ENCODE data around the gene IL18BP.

Gene IL18BP

DNA sequence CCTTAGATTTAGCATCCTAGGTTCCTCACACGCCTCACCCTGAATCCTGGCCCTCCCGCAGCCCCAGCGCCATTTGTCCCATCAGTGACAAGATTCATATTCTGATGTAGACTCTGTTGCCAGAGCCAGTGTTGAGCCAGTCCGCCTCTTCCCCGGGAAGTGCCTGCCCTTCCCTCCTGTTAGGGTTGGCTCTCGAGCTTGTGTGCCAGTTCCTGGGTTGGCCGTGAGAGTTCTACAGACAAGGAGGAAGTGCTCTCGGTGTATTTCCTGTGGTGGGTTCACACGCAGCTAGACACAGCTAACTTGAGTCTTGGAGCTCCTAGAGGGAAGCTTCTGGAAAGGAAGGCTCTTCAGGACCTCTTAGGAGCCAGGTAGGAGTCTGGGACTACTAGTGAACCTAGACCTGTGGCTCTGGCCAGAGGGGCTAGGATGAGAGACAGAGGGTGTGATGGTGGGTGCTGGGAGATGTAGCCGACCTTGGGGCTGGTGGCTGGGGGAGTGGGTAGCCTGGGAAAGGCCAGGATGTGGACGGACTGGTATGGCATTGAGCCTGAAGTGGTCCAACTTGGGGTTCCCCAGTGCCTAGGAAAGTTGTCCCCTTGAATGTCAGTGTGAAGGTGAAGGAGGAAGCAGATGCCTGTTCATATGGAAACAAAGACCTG, at the start of gene IL18BP:
Gene IL18BP (plus strand): TSS at position 261 of the 662 bp plus-strand sequence. CDS start 1,076 bp downstream, outside the sequence.
- peak within 1 kb of the TSS; percentile 27 to 58 for H3K4me3 ChIP-seq (ENCODE audit: low read depth in 1 of 2, low read length in 2 of 2)
- peaks cover 11 to 28% of the 10 kb centered on the region in 2 donors for H3K4me1 ChIP-seq (ENCODE audit: control insufficient read depth in 1 of 2, insufficient read depth in 2 of 2, low read length in 2 of 2)
- H3K27me3 ChIP-seq (ENCODE audit: low read depth, low read length), result no peaks in the 10 kb centered on the region
- peaks cover 18 to 33% of the 10 kb centered on the region in 2 donors for H3K36me3 ChIP-seq (ENCODE audit: control insufficient read depth in 1 of 2, insufficient read depth in 2 of 2, low read length in 2 of 2)
- H3K27ac ChIP-seq (ENCODE audit: low read length), result peak within 1 kb of the TSS; percentile 82
- H3K9me3 ChIP-seq (ENCODE audit: control insufficient read depth in 1 of 2, low read length in 2 of 2), result no peaks in the 10 kb centered on the region

DNA sequence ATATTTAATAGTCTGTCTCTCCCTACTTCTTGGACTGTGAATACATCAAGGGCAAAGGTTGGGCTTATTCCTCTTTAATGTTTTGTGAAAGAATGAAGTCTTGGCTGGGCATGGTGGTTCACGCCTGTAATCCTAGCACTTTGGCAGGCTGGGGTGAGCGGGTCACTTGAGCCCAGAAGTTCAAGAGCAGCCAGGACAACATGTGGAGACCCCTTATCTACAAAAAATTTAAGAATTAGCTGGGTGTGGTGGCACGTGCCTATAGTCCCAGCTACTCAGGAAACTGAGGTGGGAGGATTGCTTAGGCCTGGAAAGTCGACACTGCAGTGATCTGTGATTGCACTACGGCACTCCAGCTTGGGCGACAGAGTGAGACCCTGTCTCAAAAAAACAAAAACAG, 49.7 kb upstream of the IL18BP start:
- H3K9me3 ChIP-seq (ENCODE audit: control insufficient read depth in 1 of 2, low read length in 2 of 2), result no peaks in the 10 kb centered on the region
- H3K27me3 ChIP-seq (ENCODE audit: low read depth, low read length), result no peaks in the 10 kb centered on the region
- no peaks in the 10 kb centered on the region for H3K36me3 ChIP-seq (ENCODE audit: control insufficient read depth in 1 of 2, insufficient read depth in 2 of 2, low read length in 2 of 2)
- H3K4me1 ChIP-seq (ENCODE audit: control insufficient read depth in 1 of 2, insufficient read depth in 2 of 2, low read length in 2 of 2), result peaks cover 4 to 8% of the 10 kb centered on the region in 2 donors
- no peak overlapping the region for H3K4me3 ChIP-seq (ENCODE audit: low read depth in 1 of 2, low read length in 2 of 2)
- H3K27ac ChIP-seq (ENCODE audit: low read length), result no peak overlapping the region

DNA sequence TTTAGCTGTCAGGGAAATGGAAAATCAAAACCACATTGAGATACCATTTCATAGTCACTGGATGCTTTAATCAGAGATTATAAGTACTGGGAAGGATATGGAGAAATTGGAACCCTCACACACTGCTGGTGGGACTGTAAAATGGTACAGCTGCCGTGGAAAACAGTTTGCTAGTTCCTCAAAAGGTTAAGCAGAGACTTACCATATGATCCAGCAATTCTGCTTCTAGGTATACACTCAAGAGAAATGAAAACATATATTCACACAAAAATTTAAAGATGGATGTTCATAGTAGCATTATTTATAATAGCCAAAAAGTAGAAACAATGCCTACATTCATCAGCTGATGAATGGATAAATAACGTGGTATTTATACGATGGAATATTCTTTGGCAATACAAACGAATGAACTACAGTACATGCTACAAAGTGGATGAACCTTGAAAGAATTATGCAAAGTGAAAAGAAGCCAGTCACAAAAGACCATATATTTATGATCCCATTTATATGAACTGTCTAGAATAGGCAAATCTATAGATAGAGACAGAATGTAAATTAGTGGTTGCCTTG, 46.9 kb upstream of the IL18BP start:
- H3K27ac ChIP-seq (ENCODE audit: low read length), result no peak overlapping the region
- no peaks in the 10 kb centered on the region for H3K27me3 ChIP-seq (ENCODE audit: low read depth, low read length)
- H3K4me3 ChIP-seq (ENCODE audit: low read depth in 1 of 2, low read length in 2 of 2), result no peak overlapping the region
- H3K36me3 ChIP-seq (ENCODE audit: control insufficient read depth in 1 of 2, insufficient read depth in 2 of 2, low read length in 2 of 2), result no peaks in the 10 kb centered on the region
- no peaks in the 10 kb centered on the region for H3K9me3 ChIP-seq (ENCODE audit: control insufficient read depth in 1 of 2, low read length in 2 of 2)
- peaks cover 4 to 6% of the 10 kb centered on the region in 2 donors for H3K4me1 ChIP-seq (ENCODE audit: control insufficient read depth in 1 of 2, insufficient read depth in 2 of 2, low read length in 2 of 2)

DNA sequence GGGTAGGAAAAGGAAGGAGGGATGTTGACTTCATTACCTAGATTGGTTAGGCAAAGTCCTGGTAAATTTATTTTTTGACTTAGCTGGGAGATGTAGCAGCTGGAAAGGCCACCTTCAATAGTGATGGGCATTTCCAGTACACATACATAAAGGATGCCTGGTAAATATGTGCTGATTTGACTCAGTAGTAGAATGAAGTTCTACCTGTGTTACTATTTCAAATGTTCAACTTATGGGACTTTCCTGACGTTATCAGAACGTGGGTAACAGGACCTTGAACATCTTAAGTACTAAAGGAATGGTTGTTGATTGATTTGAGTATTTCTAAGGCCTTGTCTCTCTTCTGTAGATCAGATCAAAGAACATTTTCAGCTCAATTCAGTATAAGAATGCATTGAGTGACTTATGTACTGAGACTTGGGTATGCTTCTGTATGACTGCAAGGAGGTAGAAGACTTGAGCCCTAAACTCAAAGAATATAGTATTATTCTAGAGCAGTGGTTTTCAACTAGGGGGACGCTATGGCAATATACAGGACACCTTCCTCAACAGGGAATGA, 42.7 kb upstream of the IL18BP start:
- Histone ChIP-seq H3K27ac (ENCODE audit: low read length) (no peak overlapping the region), H3K4me3 (ENCODE audit: low read depth in 1 of 2, low read length in 2 of 2) (no peak overlapping the region), H3K36me3 (ENCODE audit: control insufficient read depth in 1 of 2, insufficient read depth in 2 of 2, low read length in 2 of 2) (peaks cover 6 to 13% of the 10 kb centered on the region in 2 donors), H3K9me3 (ENCODE audit: control insufficient read depth in 1 of 2, low read length in 2 of 2) (no peaks in the 10 kb centered on the region), H3K4me1 (ENCODE audit: control insufficient read depth in 1 of 2, insufficient read depth in 2 of 2, low read length in 2 of 2) (no peaks in the 10 kb centered on the region), H3K27me3 (ENCODE audit: low read depth, low read length) (no peaks in the 10 kb centered on the region)

DNA sequence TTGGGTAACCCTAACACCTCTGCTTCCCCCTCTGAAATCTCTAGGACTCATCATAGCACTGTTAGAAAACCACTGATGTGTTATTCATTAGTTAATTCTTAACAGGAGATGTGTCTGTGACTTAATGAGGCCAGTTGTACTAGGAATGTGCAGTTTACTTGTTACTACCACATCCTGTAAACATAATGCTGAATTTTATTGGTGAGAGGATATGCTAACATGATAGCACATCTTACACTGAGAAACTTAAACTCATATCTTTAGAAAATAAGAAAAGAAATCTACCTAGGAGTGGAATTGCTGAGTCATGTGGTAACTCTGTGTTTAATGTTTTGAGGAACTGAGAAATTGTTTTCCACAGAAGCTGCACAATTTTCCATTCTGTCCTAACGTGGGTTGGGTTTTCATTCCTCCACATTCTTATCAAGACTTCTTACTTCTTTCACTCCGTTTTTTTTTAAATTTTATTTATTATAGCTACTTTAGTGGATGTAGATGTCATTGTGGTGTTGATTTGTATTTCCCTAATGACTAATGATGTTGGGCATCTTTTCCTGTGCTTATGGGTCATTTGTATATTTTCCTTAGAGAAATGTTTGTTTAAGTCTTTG, 36.2 kb upstream of the IL18BP start:
- no peaks in the 10 kb centered on the region for H3K9me3 ChIP-seq (ENCODE audit: control insufficient read depth in 1 of 2, low read length in 2 of 2)
- no peak overlapping the region for H3K4me3 ChIP-seq (ENCODE audit: low read depth in 1 of 2, low read length in 2 of 2)
- H3K4me1 ChIP-seq (ENCODE audit: control insufficient read depth in 1 of 2, insufficient read depth in 2 of 2, low read length in 2 of 2), result peaks cover 0 to 5% of the 10 kb centered on the region in 2 donors
- no peak overlapping the region for H3K27ac ChIP-seq (ENCODE audit: low read length)
- H3K36me3 ChIP-seq (ENCODE audit: control insufficient read depth in 1 of 2, insufficient read depth in 2 of 2, low read length in 2 of 2), result peaks cover 7 to 31% of the 10 kb centered on the region in 2 donors
- no peaks in the 10 kb centered on the region for H3K27me3 ChIP-seq (ENCODE audit: low read depth, low read length)

DNA sequence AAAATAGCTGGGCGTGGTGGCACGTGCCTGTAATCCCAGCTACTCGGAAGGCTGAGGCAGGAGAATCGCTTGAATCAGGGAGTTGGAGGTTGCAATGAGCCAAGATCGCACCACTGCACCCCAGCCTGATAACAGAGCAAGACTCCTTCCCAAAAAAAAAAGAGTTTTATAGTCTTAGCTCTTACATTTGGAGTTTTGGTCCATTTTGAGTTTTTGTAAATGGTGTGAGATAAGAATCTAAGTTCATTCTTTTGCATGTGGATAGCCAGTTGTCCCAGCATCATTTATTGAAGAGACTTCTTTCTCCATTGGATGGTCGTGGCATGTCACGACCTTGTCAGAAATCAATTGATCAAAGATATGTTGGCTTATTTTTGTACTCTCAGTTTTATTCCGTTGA, 35.2 kb upstream of the IL18BP start:
- Histone ChIP-seq H3K36me3 (ENCODE audit: control insufficient read depth in 1 of 2, insufficient read depth in 2 of 2, low read length in 2 of 2) (peaks cover 9 to 31% of the 10 kb centered on the region in 2 donors), H3K9me3 (ENCODE audit: control insufficient read depth in 1 of 2, low read length in 2 of 2) (no peaks in the 10 kb centered on the region), H3K4me1 (ENCODE audit: control insufficient read depth in 1 of 2, insufficient read depth in 2 of 2, low read length in 2 of 2) (peaks cover 0 to 5% of the 10 kb centered on the region in 2 donors), H3K27ac (ENCODE audit: low read length) (no peak overlapping the region), H3K4me3 (ENCODE audit: low read depth in 1 of 2, low read length in 2 of 2) (no peak overlapping the region), H3K27me3 (ENCODE audit: low read depth, low read length) (no peaks in the 10 kb centered on the region)

DNA sequence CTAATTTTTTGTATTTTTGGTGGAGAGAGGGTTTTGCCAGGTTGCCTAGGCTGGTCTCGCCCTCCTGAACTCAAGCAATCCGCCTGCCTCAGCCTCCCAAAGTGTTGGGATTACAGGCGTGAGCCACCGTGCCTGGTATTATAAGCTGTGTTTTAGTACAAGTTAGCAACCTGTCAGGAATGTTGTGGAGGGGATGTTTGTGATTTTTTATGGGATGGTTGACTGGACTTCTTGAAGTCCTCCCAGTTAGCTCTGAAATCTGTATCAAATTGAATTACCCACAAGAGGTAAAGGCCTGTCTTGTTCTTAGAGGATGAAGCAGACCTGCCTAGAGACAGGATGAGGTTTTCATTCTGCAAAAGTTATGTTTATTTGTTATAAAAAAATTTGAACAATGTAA, 34.1 kb upstream of the IL18BP start:
- Histone ChIP-seq H3K4me1 (ENCODE audit: control insufficient read depth in 1 of 2, insufficient read depth in 2 of 2, low read length in 2 of 2) (peaks cover 0 to 5% of the 10 kb centered on the region in 2 donors), H3K4me3 (ENCODE audit: low read depth in 1 of 2, low read length in 2 of 2) (no peak overlapping the region), H3K27ac (ENCODE audit: low read length) (no peak overlapping the region), H3K9me3 (ENCODE audit: control insufficient read depth in 1 of 2, low read length in 2 of 2) (no peaks in the 10 kb centered on the region), H3K36me3 (ENCODE audit: control insufficient read depth in 1 of 2, insufficient read depth in 2 of 2, low read length in 2 of 2) (peaks cover 11 to 31% of the 10 kb centered on the region in 2 donors), H3K27me3 (ENCODE audit: low read depth, low read length) (no peaks in the 10 kb centered on the region)

DNA sequence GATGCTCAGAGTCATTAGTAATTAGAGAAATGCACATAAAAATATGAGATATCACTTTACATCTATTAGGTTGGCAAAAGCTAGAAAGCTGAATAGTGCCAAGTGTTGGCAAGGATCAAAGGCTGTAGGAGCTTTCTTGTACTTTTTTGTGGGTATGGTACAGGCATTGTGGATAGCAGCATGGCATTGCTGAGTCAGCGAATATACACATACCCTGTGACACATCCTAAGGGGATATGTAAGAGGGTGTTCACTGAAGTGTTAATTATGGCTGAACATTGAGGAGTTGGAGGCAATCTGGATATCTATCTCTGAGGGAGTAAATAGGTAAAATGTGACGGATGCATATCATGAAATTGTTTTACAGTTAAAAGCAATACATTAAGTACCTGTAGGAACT, 27.0 kb upstream of the IL18BP start:
- Histone ChIP-seq H3K9me3 (ENCODE audit: control insufficient read depth in 1 of 2, low read length in 2 of 2) (no peaks in the 10 kb centered on the region), H3K4me3 (ENCODE audit: low read depth in 1 of 2, low read length in 2 of 2) (no peak overlapping the region), H3K27me3 (ENCODE audit: low read depth, low read length) (no peaks in the 10 kb centered on the region), H3K36me3 (ENCODE audit: control insufficient read depth in 1 of 2, insufficient read depth in 2 of 2, low read length in 2 of 2) (peaks cover 4 to 5% of the 10 kb centered on the region in 2 donors), H3K4me1 (ENCODE audit: control insufficient read depth in 1 of 2, insufficient read depth in 2 of 2, low read length in 2 of 2) (no peaks in the 10 kb centered on the region), H3K27ac (ENCODE audit: low read length) (no peak overlapping the region)

DNA sequence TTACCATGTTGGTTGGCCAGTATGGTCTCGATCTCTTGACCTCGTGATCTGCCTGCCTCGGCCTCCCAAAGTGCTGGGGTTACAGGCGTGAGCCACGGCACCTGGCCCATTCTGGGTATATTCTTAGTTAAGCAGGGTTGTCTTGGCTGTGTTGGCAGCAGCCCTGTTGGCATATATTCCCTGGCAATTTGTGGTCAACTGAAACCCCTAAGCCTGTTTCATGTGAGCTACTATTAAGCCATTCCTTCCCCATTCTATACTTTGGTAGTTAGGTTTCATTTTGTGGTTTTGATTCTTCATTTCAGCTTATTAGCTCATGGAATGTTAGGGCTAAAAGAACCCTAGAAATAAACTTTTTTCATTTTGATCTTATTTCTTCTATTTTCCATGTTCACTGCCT, 22.2 kb upstream of the IL18BP start:
- H3K4me1 ChIP-seq (ENCODE audit: control insufficient read depth in 1 of 2, insufficient read depth in 2 of 2, low read length in 2 of 2), result peaks cover 0 to 6% of the 10 kb centered on the region in 2 donors

GRCh38 chr11:71977090-71977489, 21.6 kb upstream of the IL18BP start:
- Histone ChIP-seq H3K27me3 (ENCODE audit: low read depth, low read length) (no peaks in the 10 kb centered on the region), H3K27ac (ENCODE audit: low read length) (no peak overlapping the region), H3K4me3 (ENCODE audit: low read depth in 1 of 2, low read length in 2 of 2) (no peak overlapping the region), H3K4me1 (ENCODE audit: control insufficient read depth in 1 of 2, insufficient read depth in 2 of 2, low read length in 2 of 2) (peaks cover 0 to 6% of the 10 kb centered on the region in 2 donors), H3K9me3 (ENCODE audit: control insufficient read depth in 1 of 2, low read length in 2 of 2) (no peaks in the 10 kb centered on the region), H3K36me3 (ENCODE audit: control insufficient read depth in 1 of 2, insufficient read depth in 2 of 2, low read length in 2 of 2) (peaks cover 0 to 5% of the 10 kb centered on the region in 2 donors)

More for the DNA sequence above, 22.2 kb upstream of the IL18BP start:
- Histone ChIP-seq H3K27ac (ENCODE audit: low read length) (no peak overlapping the region), H3K27me3 (ENCODE audit: low read depth, low read length) (no peaks in the 10 kb centered on the region), H3K9me3 (ENCODE audit: control insufficient read depth in 1 of 2, low read length in 2 of 2) (no peaks in the 10 kb centered on the region), H3K36me3 (ENCODE audit: control insufficient read depth in 1 of 2, insufficient read depth in 2 of 2, low read length in 2 of 2) (peaks cover 0 to 5% of the 10 kb centered on the region in 2 donors), H3K4me3 (ENCODE audit: low read depth in 1 of 2, low read length in 2 of 2) (no peak overlapping the region)

- Histone ChIP-seq H3K36me3 (ENCODE audit: control insufficient read depth in 1 of 2, insufficient read depth in 2 of 2, low read length in 2 of 2) (peaks cover 0 to 5% of the 10 kb centered on the region in 2 donors), H3K27me3 (ENCODE audit: low read depth, low read length) (no peaks in the 10 kb centered on the region), H3K4me3 (ENCODE audit: low read depth in 1 of 2, low read length in 2 of 2) (no peak overlapping the region), H3K9me3 (ENCODE audit: control insufficient read depth in 1 of 2, low read length in 2 of 2) (no peaks in the 10 kb centered on the region), H3K4me1 (ENCODE audit: control insufficient read depth in 1 of 2, insufficient read depth in 2 of 2, low read length in 2 of 2) (peaks cover 0 to 6% of the 10 kb centered on the region in 2 donors), H3K27ac (ENCODE audit: low read length) (no peak overlapping the region)
These were observed 20.8 kb upstream of the IL18BP start for GRCh38 chr11:71977743-71978418.
